SKM-1 (cell line): Measurements from ENCODE around the gene XRCC4.
"Not testable (repeated sequence)": the region's sequence is repeated elsewhere in the genome, so short reads cannot be mapped to it uniquely, and the experiment has no call there.

Experiments used
- DNase-seq: peaks from one replicate; lab custom pipeline; 2025; ENCODE audit not compliant: unreplicated experiment; lab: John Stamatoyannopoulos, UW

The XRCC4 gene

GRCh38 chr5:83076742-83077661, at the start of gene XRCC4, which contains the start of gene TMEM167A:
XRCC4 (plus strand) TSS chr5:83077547; CDS start chr5:83104920, 27,373 bp downstream.
TMEM167A (minus strand) TSS chr5:83077394; CDS start chr5:83077323, 71 bp downstream.
- DNase-seq: peak; percentile 98

GRCh38 chr5:83029912-83030311, 47.4 kb upstream of the XRCC4 start:
- DNase-seq: no peak

- DNase-seq: no peak
Observed at GRCh38 chr5:83031381-83031780, 46.0 kb upstream of the XRCC4 start.

- no peak for DNase-seq
Observed at GRCh38 chr5:83034036-83034435, 43.3 kb upstream of the XRCC4 start.

GRCh38 chr5:83034528-83035207, 42.7 kb upstream of the XRCC4 start:
- DNase-seq: no peak

GRCh38 chr5:83035373-83036100, 41.8 kb upstream of the XRCC4 start:
- DNase-seq: no peak

GRCh38 chr5:83036991-83037575, 40.3 kb upstream of the XRCC4 start:
- DNase-seq: no peak

GRCh38 chr5:83038924-83039323, 38.4 kb upstream of the XRCC4 start:
- no peak for DNase-seq

- DNase-seq: no peak
Observed at GRCh38 chr5:83042507-83042906, 34.8 kb upstream of the XRCC4 start.

- no peak for DNase-seq
Observed at GRCh38 chr5:83044926-83045325, 32.4 kb upstream of the XRCC4 start.

- DNase-seq: no peak
Observed at GRCh38 chr5:83048277-83048676, 29.1 kb upstream of the XRCC4 start.

- DNase-seq: no peak
Observed at GRCh38 chr5:83048811-83049210, 28.5 kb upstream of the XRCC4 start.

- DNase-seq: no peak
Observed at GRCh38 chr5:83049370-83049885, 27.9 kb upstream of the XRCC4 start.

GRCh38 chr5:83050723-83051340, 26.5 kb upstream of the XRCC4 start:
- no peak for DNase-seq

GRCh38 chr5:83055166-83055565, 22.2 kb upstream of the XRCC4 start:
- DNase-seq: no peak

GRCh38 chr5:83058726-83059125, 18.6 kb upstream of the XRCC4 start:
- no peak for DNase-seq

GRCh38 chr5:83059341-83059740, 18.0 kb upstream of the XRCC4 start:
- no peak for DNase-seq

- DNase-seq: no peak
Observed at GRCh38 chr5:83066548-83067110, 10.7 kb upstream of the XRCC4 start.

GRCh38 chr5:83067377-83067776, 10.0 kb upstream of the XRCC4 start:
- not testable (repeated sequence) for DNase-seq
